Liver (tissue), 3 donors: ENCODE measurements around the gene ACOT8.

Experiments
- CTCF ChIP-seq: fragments of 150-350 bp; IDR thresholded peaks from 2 replicates; pipeline ENCODE4 v1.5.1; 2017; ENCODE audit warnings: improper control_type of control experiment, low read depth, low read length; ENCODE audit not compliant: missing input control
- EGR1 ChIP-seq, 2 donors: IDR thresholded peaks; 2 replicates each; pipeline ENCODE4 v1.6.1; 2016 to 2018; ENCODE audit warnings: antibody characterized with exemption in 2 of 2, low read depth in 2 of 2
- HNF4A ChIP-seq, 2 donors: conservative IDR thresholded peaks; 2 replicates each; pipeline ENCODE4 v1.6.1; 2016; ENCODE audit warnings: antibody characterized with exemption in 2 of 2, mild to moderate bottlenecking in 2 of 2
- RAD21 ChIP-seq, 2 donors: IDR thresholded peaks; 2 replicates each; pipeline ENCODE4 v1.6.1; 2016; ENCODE audit warnings: antibody characterized with exemption in 2 of 2, mild to moderate bottlenecking in 2 of 2
- REST ChIP-seq: IDR thresholded peaks from 2 replicates; pipeline ENCODE4 v1.6.1; 2016; ENCODE audit warnings: antibody characterized with exemption, mild to moderate bottlenecking
- SP1 ChIP-seq: IDR thresholded peaks from 2 replicates; pipeline ENCODE4 v1.6.1; 2018; ENCODE audit warnings: antibody characterized with exemption, mild to moderate bottlenecking
- donor health status: healthy.
- donor health status: healthy.

GRCh38 chr20:45841407-45842129, 15.6 kb downstream of the ACOT8 start:
- no peak for TF ChIP-seq RAD21 (IDR thresholded peaks at IDR 0.05)
- TF ChIP-seq EGR1 (IDR thresholded peaks at IDR 0.05; ENCODE audit: low read depth in 2 of 2) = no peak
- TF ChIP-seq CTCF = no peak
- TF ChIP-seq SP1 = no peak
- TF ChIP-seq HNF4A (conservative IDR thresholded peaks at IDR 0.05) = no peak
- TF ChIP-seq REST = no peak
